ENCODE data around the gene SLC34A1. TPM values are rescaled to one million over a fixed set of nuclear protein-coding genes. Genes with fewer than 3 reads are reported as not detected.

Gene SLC34A1
- total and polyA plus RNA-seq, 2 of the 13 experiments (the other 11 are each of a cell fraction or from before 2014, with no cell fraction given): 0.03 to 0.20 TPM

DNA sequence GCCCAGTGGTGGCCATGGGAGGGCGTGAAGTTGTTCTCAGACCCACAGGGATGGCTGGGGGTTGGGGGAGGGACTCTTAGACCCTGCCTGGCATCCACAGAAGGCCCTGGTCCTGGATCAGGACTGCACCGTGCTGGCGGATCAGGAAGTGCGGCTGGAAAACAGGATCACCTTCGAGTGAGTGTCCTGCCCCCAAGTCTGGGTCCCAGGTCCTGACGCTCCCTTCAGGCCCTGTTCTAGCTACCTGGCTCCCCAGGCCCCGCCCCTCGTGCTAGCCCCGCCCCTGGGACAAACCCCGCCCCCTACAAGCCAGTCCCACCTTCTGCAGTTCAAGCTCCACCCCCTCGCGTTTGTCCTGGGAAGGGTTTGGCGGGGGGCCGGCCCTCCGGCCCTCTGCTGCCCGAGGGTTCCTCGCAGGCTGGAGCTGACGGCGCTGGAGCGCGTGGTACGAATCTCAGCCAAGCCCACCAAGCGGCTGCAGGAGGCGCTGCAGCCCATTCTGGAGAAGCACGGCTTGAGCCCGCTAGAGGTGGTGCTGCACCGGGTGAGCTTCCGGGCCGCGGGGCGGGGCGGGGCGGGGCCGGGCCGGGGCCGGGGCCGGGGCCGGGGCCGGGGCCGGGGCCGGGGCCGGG, 13.6 kb upstream of the SLC34A1 start (continued):
- no peak for TF ChIP-seq SNAPC2 (CRISPR knock-in tag; IDR thresholded peaks at IDR 0.05)
- peak; percentile 34; the same call in 1 of the 2 replicates for TF ChIP-seq SMC3 (IDR thresholded peaks at IDR 0.05; ENCODE audit: low read length)
- no peak for TF ChIP-seq SMAD1 (CRISPR knock-in tag; IDR thresholded peaks at IDR 0.05; ENCODE audit: borderline replicate concordance, low read depth)
- no peak for TF ChIP-seq ZNF484 (CRISPR knock-in tag; IDR thresholded peaks at IDR 0.05; ENCODE audit: borderline replicate concordance, low read depth)
- TF ChIP-seq CREB1 (IDR thresholded peaks at IDR 0.05): no peak
- TF ChIP-seq CREB1 (CRISPR knock-in tag; IDR thresholded peaks at IDR 0.05): no peak
- no peak for TF ChIP-seq ZNF567 (CRISPR knock-in tag; IDR thresholded peaks at IDR 0.05; ENCODE audit: borderline replicate concordance)
- no peak for TF ChIP-seq NBN (conservative IDR thresholded peaks at IDR 0.05)
- no peak for TF ChIP-seq HMG20B (CRISPR knock-in tag; conservative IDR thresholded peaks at IDR 0.05)
- TF ChIP-seq ZNF101 (CRISPR knock-in tag; IDR thresholded peaks at IDR 0.05; ENCODE audit: borderline replicate concordance, low read depth): no peak
- TF ChIP-seq, protein P1, sequence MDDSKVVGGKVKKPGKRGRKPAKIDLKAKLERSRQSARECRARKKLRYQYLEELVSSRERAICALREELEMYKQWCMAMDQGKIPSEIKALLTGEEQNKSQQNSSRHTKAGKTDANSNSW (CRISPR knock-in tag; IDR thresholded peaks at IDR 0.05; ENCODE audit: borderline replicate concordance): no peak
- no peak for TF ChIP-seq SRSF9 (IDR thresholded peaks at IDR 0.05; ENCODE audit: borderline replicate concordance, insufficient read depth, low read depth, low read length, poor library complexity, severe bottlenecking)
- peak; percentile 85; the same call in 1 of the 2 replicates for TF ChIP-seq ATF7-NPFF (CRISPR knock-in tag; IDR thresholded peaks at IDR 0.05; ENCODE audit: low read depth)
- TF ChIP-seq, protein P2, sequence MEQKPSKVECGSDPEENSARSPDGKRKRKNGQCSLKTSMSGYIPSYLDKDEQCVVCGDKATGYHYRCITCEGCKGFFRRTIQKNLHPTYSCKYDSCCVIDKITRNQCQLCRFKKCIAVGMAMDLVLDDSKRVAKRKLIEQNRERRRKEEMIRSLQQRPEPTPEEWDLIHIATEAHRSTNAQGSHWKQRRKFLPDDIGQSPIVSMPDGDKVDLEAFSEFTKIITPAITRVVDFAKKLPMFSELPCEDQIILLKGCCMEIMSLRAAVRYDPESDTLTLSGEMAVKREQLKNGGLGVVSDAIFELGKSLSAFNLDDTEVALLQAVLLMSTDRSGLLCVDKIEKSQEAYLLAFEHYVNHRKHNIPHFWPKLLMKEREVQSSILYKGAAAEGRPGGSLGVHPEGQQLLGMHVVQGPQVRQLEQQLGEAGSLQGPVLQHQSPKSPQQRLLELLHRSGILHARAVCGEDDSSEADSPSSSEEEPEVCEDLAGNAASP (CRISPR knock-in tag; IDR thresholded peaks at IDR 0.05; ENCODE audit: borderline replicate concordance): peak; percentile 63
- TF ChIP-seq ZNF354B (CRISPR knock-in tag; IDR thresholded peaks at IDR 0.05): no peak
- no peak for TF ChIP-seq ZNF776 (CRISPR knock-in tag; IDR thresholded peaks at IDR 0.05)
- TF ChIP-seq HDAC2 (CRISPR knock-in tag; IDR thresholded peaks at IDR 0.05): peak; percentile 59
- no peak for TF ChIP-seq FIP1L1 (IDR thresholded peaks at IDR 0.05; ENCODE audit: borderline replicate concordance, insufficient read depth, low read depth, low read length)
- no peak for TF ChIP-seq LCORL (IDR thresholded peaks at IDR 0.05)
- TF ChIP-seq LCORL (CRISPR knock-in tag; IDR thresholded peaks at IDR 0.05): peak; percentile 90
- TF ChIP-seq ARID2 (CRISPR knock-in tag; IDR thresholded peaks at IDR 0.05; ENCODE audit: borderline replicate concordance): no peak
- no peak for TF ChIP-seq ATRX (CRISPR knock-in tag; IDR thresholded peaks at IDR 0.05; ENCODE audit: borderline replicate concordance)
- TF ChIP-seq ATF6 (CRISPR knock-in tag; conservative IDR thresholded peaks at IDR 0.05): peak; percentile 75; the same call in 1 of the 2 replicates
- TF ChIP-seq EED (CRISPR knock-in tag; IDR thresholded peaks at IDR 0.05): no peak
- no peak for TF ChIP-seq PAF1 (CRISPR knock-in tag; IDR thresholded peaks at IDR 0.05)
- TF ChIP-seq, protein P3, sequence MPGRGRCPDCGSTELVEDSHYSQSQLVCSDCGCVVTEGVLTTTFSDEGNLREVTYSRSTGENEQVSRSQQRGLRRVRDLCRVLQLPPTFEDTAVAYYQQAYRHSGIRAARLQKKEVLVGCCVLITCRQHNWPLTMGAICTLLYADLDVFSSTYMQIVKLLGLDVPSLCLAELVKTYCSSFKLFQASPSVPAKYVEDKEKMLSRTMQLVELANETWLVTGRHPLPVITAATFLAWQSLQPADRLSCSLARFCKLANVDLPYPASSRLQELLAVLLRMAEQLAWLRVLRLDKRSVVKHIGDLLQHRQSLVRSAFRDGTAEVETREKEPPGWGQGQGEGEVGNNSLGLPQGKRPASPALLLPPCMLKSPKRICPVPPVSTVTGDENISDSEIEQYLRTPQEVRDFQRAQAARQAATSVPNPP (CRISPR knock-in tag; IDR thresholded peaks at IDR 0.05): no peak
- no peak for TF ChIP-seq SMAD9 (CRISPR knock-in tag; IDR thresholded peaks at IDR 0.05)
- TF ChIP-seq RCOR2 (CRISPR knock-in tag; IDR thresholded peaks at IDR 0.05): no peak
